GM19193 (cell line): ENCODE data around the gene SLC39A11.

Source experiments
- POLR2A ChIP-seq: IDR thresholded peaks from 4 replicates; pipeline ENCODE4 v1.6.1; 2011; ENCODE audit not compliant: insufficient read depth, insufficient read length; ENCODE audit errors: extremely low read depth

Gene SLC39A11

DNA sequence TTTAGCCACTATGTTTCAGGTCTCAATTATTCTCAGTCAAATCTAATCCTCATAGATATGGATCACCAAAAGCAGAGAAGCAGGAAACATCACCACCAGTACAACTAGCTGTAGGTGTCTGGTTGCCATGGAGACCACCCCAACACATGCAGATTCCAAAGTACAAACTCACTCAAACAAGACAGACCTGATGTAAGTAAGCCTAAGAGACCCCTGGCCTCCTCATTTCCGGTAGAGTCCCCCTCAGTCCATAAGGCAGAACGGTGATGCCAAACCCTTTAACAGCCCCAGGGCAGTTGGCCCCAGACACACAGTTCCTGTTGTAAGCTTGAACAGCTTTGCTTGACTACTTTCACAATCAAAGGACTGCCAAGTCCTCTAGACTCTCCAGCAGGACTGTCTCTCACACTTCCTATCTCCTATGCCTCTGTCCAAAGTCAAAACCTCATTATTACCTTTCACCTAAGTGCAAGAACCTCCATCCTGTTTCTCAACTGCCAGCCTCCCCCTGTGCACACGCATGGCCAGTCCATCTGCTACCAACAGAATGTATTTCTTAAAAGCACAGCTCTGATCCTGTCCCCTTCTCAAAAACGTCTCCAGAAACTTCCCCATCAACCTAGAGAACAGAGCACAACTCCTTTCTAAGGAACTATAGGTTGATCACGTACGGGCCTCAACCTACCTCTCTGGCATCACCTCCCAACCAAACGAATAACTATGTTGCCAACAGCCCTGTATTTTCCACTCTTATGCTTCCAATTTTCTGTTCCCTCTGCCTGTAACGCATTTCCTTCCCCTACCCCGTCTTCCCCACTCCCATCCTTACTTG is 23.9 kb downstream of the SLC39A11 start:
- TF ChIP-seq POLR2A = no peak

DNA sequence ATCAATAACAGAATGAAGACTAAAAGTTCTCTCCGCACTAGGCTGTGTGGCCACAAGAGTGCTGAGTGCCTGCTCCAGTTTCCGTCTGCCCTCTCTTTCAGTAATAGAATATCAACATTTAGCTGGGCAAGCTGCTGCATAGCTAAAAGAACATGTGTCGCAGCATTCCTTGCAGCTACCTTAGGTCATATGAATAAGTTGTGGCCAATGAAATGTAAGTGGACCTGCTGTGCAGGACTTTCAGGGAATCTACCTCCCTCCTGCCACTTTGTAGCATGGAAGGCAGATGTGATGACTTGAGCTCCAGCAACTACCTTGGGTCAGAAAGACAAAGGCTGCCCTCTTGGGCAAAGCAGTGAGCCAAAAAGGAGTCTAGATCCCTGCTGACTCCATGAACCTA is 25.4 kb downstream of the SLC39A11 start:
- TF ChIP-seq POLR2A = no peak

DNA sequence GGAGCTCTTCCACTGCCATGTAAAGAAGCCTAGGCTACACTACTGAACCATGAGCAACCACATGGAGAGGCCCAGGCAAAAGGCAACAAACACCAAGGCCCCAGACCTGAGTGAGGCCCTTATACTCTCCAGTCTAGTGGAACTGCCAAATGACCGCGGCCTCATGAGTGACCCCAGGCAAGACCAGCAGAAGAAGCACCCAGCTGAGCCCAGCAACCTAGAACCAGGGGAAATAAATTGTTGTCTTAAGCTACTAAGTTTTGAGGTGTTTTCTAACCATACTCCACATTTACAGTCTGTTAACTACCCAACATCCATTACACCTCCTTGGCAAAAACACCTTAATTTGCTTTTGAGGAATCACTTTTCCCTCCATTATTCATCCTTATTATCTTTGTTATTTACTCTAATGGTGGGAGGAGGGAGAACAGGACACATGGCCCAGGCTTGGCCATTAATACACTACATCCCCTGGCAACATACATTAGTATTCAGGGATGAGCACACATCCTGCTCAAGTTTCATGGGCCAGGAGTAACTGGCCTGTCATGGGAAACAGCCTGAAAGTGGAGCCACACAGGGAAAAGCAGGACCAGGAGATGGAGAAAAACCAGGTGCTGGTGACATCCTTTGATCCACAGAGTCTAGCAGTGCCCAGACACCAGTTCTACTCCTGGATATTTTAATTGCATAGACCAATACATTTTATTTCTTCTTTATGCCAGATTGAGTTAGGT is 26.2 kb downstream of the SLC39A11 start:
- no peak for TF ChIP-seq POLR2A

DNA sequence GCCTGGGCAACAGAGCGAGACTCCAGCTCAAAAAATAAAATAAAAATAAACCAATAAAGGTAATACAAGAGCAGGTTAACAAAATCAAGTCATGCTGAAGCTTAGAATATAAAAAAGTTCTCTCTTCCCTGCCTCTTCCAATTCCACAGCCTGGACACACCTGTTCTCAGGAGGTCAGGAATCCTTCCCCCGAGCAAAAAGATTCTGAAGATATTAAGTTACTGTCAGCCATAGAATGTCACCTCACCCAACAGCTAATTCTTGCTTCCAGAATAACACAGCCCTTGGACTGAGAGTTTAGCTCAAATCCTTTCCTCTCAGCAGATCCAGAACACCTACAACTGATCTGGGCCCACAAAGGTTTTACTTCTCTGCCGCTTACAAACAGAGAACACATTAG is 27.1 kb downstream of the SLC39A11 start:
- TF ChIP-seq POLR2A = no peak

DNA sequence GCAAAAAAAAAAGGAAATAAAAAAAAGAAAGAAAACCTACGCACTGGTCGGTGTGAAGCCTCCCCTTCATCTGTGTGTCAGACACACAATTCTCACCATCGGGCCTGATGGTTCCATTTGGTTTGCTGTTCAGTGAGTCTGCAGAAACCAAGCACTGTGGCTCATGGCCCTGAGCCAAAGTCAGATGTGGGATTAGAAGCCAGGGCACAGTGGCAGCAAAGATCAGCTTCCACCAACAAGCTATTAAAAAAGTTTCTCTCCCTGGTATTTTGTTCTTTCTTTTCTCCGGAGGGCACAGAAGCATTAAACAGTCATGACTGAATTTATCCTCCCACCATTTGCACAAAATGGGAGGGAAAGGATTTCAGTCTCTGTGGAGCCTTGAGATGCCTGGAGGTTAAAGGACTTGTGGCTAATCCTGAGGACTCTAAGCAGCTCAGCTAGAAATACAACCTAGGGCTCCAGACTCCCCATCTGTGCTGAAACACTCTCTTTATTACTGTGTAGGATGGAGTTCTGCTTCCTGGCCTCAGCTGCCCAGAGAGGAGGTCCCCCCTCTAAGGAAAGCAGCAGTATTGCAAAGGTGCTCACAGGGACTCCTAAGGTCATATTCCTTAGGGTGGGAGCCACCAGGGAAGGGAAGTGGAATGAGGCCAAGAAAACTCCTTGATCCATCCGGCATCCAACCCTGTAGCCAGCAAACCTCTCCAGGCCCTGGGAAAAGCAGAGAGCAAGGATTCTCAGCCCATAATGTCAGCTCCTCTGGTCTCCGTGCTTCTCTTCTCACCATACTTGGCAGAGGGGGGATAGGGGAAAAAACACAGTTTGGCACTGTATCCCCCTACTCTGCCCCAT is 28.2 kb downstream of the SLC39A11 start:
- no peak for TF ChIP-seq POLR2A

DNA sequence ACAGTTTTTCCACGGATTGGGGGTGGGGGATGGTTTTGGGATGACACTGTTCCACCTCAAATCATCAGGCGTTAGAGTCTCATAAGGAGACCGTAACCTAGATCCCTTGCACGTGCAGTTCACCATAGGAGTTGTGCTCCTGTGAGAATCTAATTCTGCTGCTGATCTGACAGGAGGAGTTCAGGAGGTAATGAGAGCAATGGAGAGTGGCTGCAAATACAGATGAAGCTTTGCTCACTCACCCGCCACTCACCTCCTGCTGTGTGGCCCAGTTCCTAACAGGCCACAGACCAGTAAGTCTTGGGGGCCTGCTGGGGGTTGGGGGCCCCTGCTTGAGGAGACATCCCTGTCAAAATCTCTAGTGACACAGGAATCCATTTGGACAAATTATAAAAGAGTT is 29.8 kb downstream of the SLC39A11 start:
- no peak for TF ChIP-seq POLR2A

DNA sequence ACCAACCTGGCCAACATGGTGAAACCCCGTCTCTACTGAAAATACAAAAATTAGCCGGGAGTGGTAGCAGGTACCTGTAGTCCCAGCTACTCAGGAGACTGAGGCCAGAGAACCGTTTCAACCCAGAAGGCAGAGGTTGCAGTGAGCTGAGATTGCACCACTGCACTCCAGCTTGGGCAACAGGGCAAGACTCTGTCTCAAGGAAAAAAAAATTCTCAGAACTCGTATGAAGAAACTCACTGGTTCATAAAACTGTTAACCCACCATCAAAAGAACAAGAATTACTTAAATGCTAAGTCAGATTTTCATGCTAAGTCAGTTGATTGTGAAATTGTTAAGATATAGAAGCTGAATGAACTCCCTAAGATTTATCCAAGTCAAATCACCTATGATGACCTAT is 31.3 kb downstream of the SLC39A11 start:
- TF ChIP-seq POLR2A = no peak

DNA sequence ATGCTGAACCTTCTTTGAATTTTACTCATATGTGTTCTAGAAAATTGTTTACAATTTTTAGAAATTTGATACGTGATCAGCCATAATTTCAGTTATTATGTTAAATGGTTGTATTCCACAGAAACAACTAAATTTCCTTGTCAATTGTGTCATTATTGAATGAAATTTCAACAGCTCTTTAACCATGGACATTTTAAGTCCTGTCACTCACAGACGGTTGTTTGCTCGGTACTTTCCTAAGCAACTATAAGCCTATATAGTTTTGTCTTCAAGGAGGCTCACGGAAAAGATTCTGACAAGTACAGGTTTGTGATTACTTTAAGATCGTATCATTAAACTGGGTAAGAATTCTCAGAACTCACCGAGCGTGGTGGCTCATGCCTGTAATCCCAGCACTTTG is 31.8 kb downstream of the SLC39A11 start:
- TF ChIP-seq POLR2A = no peak

DNA sequence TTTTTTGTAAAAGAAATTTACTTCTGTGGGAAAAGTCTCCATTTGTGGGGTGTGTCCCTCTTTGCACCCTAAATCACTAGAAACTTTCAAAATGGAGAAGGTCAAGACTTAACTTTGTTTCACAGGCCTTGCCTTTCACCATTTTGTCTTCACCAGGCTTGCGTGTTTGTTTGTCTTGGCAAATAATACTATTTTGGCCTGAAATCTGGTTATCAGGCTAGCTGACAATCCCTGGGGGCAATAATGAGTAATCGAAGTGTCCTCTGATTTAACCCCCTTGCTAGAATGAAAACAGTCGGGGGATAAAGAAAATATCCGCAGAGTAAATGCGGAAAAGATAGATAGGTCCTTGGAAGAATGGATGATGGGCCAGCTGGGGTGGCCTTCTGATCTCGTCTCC is 34.5 kb downstream of the SLC39A11 start:
- TF ChIP-seq POLR2A = no peak

DNA sequence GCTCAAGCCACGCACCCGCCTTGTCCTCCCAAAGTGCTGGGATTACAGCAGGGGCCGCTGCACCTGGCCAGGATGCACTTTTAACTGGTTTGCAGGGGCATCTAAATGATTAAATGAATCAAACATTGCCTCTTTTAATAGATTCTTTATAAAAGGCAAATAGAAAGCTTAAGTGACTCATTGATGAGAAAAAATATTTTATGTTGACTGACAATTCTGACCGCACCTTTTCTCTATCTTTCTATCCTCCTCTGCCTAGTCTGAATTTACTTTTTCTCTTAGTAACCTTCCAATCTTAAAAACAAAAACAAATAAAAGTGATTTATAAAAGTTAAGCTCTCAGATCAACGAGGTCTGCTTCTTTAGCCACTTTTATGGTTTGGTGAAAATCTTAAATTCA is 35.3 kb downstream of the SLC39A11 start:
- TF ChIP-seq POLR2A = no peak

DNA sequence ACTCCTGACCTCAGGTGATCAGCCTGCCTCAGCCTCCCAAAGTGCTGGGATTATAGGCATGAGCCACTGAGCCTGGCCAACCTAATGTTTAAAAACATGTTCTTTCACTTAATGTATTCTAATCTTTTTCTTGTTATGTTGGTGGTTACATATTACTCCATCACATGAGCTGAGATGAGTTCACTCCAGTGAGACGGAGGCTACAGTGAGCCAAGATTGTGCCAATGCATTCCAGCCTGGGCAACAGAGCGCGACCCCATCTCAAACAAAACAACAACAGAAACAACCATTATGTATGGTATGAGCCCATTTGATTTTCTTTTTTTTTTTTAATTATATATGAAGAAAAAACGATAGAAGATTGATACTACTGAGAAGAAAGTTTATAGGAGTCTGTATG is 39.6 kb downstream of the SLC39A11 start:
- no peak for TF ChIP-seq POLR2A

DNA sequence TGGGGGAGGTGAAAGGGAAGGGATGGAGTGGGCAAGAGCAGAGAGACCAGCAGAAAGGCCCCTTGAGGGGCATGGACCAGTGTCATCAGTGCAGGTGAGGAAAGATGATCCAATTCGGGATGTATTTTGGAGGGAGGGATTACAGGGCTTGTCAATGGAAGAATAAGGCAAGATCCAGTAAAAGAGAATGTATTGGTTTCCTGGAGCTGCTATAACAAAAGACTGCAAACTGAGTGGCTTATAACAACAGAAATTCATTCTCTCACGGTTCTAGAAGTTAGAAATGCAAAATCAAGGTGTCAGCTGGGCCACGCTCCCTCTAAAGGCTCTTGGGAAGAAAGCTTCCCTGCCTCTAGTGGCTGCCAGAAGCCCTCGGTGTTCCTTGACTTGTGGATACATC is 41.7 kb downstream of the SLC39A11 start:
- TF ChIP-seq POLR2A = no peak

DNA sequence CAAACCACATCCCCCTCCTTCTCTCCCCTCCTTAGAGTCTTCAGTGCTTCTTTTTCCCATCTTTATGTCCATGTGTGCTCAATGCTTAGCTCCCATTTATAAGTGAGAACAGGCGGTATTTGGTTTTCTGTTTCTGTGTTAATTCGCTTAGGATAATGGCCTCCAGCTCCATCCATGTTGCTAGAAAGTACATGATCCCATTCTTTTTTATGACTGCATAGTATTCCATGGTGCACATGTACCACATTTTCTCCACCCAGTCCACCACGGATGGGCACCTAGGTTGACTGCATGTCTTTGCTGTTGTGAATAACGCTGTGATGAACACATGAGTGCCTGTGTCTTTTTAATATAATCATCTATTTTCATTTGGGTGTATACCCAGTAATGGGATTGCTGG is 44.3 kb downstream of the SLC39A11 start:
- TF ChIP-seq POLR2A = no peak

DNA sequence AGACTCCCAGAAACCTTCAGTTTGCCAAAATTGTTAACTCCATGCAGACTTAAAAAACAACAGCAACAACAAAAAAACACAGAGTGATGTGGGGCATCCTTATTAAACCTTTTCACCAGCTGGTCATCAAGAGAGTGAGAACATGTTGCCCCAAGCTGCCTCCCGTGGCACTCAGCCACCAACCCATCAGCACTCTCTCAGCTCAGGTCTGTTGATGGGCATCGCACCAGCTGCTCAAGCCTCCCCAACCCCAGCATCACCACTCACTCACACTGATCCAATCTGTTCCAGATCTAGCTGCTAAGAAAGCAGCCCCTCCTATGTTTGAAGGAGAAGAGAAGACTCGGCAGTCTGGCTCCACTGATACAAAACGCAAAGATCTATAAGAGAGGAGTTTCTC is 46.8 kb downstream of the SLC39A11 start:
- no peak for TF ChIP-seq POLR2A
